ENCODE data around the gene KCTD15.

Gene KCTD15, protein sequence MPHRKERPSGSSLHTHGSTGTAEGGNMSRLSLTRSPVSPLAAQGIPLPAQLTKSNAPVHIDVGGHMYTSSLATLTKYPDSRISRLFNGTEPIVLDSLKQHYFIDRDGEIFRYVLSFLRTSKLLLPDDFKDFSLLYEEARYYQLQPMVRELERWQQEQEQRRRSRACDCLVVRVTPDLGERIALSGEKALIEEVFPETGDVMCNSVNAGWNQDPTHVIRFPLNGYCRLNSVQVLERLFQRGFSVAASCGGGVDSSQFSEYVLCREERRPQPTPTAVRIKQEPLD

DNA sequence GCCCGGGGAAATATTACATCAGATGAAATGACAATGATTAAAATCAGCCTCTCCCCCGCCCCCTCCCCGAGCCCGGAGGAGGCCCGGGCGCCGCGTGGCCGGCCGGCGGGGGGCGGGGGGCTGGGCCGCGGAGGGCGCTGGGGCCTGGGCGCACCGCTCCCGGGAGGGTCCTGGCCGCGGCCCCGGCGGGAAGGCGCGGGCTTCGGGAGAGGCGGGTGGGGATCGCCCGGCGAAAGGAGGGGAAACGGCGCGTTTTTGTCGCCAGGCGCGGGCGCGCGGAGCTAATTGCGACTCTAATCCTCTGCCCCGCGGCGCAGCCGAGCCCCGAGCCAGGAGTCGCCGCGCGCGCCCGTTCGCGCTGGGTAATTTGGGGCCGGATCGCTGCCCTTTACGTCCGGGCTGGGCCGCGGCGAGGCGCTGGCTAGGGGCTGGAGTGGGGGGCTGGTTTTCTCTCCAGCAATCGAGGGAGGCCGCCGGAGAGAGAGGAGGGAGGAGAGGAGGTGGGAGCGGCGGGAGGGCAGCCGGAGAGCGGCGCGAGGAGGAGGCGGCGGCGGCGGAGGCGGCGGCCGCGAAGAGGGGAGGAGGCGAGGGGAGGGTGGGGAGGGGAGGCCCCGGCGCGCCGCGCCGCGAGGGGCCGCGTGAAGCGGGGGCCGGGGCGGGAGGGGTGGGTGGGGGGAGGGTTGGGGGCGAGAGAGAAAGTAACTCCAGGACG, at the start of gene KCTD15:
Gene KCTD15 (plus strand): TSS at position 707 of the 712 bp plus-strand sequence. CDS start 3,585 bp downstream, outside the sequence.
- DNase-seq (ENCODE audit: low read depth in 3 of 3) = peak in 1 of 3 experiments; percentile 39

DNA sequence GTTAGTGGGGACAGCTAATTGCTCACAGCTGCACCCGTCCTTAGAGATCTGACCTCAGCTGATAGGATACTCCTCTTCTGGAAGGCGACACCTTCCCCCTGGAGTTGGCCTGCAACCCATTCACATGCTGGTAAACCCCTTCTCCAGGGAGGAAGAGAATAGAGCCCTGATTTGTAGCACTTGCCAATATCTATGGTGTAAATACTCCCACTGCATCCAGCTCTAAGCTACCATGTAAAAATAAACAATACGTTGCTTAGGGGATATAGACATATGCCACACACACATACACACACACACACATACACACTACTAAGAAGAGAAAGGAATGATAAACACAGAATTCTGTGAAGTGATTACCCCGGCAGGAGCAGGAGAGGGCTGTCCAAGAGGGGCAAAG, 49.4 kb upstream of the KCTD15 start:
- no peak for DNase-seq (ENCODE audit: low read depth in 3 of 3)

DNA sequence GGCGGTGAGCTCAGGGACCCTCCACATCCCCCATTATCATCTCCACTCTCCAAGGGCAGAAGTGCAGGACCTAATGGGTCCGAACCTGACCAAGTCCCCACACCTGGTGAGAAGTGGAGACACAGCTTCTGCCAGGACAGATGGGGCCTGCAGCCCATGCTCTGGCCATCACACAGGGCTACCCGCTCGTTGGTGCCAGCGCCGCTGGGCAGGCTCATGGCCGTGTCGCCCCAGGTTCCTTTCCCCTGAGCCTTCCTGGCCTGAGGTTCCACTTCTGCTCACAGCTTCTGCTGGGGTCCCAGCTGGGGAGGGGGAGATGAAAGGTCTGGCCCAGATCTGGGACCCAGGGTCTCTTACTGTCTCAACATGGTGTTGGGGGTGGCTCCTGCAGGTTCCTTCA, 48.4 kb upstream of the KCTD15 start:
- DNase-seq (ENCODE audit: low read depth in 3 of 3) = no peak

DNA sequence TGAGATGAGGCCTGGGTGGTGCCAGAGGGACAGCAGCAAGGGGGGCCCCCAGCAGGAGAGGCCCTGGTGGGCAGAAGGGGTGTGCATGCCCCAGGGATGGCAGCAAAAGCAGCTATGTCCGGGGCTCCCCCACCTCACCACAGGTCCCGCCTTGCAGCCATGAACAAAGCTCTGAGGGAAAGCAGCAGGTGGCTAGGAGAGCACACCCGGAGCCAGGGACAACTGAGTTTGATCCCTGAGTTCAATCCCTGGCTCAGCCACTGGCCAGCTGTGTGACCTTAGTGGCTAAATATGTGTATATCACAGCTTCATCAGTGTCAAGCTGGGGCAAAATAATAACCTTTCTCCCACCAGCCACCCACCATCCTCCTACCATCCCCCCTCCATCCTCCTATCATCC, 47.7 kb upstream of the KCTD15 start:
- no peak for DNase-seq (ENCODE audit: low read depth in 3 of 3)

DNA sequence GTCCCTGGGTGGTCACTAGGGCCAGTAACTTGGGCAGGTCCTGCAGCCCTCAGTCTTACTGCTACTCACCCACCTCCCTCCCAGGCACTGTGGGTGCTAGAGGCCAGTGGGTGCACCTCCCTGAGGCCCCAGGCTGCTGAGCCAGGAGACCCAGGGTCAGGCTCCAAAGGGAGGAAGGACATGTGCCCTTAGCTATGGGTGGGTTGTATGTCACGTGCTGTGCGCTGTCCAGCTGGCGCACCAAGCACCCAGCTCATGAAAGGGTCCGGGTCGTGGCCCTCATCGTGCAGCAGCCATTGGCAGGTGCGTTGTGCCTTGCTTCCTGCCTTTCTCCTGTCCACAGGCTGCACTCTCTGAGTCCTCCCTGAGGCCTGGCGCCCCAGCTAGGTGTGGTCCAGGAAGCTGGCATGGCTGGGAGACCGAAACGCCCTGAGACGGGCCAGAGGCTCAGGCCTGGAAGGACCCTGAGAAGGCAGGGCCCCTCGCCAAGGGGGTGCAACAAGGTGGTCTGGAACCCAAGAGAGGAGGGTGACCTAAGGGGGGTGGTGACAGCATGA, 47.0 kb upstream of the KCTD15 start:
- no peak for DNase-seq (ENCODE audit: low read depth in 3 of 3)

DNA sequence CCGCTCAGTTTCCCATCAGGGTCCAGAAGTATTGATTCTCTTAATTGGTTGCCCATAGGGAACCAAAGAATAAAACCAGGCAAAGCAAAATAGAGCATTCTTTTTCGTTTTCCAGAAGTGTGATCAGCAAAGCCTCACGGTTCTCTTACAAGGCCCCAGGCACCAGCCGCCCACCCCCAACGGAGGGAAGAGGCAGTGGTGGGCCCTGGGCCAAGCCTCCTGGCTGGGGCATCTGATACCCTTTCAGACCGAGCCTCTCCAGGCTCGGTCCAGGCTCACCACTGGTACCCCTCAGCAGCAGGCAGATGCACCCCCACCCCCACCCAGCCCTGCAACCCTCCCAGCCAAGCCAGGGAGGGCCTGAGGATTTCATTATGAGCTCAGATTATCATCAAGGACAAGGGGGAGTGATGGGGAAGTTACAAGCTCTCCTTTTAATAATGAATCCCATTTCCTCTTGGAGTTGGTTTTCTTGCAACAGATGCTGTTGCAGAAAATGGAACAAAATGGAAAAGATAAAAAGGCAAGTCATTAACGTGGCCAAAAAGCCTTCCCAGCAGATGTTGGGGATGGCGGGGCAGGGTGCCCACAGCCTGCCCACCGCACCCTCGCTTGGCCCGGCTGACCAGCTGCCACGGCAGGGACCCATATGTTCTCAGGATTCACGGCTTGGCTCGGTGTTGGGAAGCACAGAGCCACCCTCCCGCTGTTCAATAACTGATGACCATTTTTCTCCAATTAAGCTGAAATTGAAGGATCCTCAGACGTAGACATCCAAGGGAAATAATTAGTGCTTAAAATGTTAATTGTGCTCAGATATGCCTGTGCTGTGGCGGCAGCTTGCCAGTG, 45.9 kb upstream of the KCTD15 start:
- no peak for DNase-seq (ENCODE audit: low read depth in 3 of 3)

DNA sequence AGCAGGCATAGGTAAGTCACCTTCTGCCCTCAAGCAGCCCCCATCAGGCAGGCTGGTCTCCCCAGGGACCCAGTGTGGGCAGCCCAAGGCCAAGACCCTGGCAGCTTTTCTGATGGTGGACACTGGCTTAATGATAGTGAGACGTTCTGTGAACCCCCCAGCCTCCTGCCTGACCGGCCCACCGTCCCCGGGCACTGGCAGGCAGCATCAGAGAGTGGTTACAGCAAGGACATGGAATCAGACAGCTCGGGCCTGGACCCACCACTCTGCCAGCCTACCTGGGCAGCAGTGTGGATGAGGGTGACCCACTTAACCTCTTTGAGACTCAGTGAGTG, 45.3 kb upstream of the KCTD15 start:
- DNase-seq (ENCODE audit: low read depth in 3 of 3) = no peak

DNA sequence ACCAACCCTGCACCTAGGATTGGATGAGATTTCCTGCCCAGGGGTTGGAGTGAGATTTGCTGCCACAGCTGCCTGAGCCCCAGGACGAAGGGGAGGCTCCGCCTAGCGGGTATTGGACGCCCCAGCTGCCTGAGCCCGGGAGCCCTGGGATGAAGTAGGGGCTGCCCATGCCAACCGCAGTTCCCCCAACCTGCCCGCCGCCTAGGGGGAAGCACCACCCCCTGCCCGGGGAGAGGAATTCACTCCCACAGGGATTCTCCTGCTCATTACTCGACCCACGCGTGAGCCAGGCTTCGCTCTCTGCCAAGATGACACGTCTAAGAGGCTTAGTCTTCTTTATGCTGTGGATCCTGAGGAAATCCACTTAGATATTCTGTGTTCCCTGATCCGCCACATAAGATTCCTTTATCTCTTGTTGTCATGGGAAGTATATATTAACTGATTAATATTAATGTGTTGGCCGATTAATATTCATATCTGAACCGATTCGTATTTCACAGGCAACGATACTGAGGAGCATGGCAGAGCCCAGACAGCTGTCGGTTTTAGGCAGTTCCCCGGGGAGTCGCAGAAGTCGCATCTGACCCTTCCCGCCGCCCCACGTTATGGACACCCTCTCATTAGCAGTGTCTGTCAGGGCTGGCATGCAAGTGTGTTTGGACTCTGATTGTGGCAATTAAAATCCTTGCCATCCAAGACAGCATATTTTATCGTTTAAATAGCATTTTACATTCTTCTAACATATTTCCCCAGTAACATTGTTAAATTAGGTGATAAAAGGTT, 44.5 kb upstream of the KCTD15 start:
- no peak for DNase-seq (ENCODE audit: low read depth in 3 of 3)

DNA sequence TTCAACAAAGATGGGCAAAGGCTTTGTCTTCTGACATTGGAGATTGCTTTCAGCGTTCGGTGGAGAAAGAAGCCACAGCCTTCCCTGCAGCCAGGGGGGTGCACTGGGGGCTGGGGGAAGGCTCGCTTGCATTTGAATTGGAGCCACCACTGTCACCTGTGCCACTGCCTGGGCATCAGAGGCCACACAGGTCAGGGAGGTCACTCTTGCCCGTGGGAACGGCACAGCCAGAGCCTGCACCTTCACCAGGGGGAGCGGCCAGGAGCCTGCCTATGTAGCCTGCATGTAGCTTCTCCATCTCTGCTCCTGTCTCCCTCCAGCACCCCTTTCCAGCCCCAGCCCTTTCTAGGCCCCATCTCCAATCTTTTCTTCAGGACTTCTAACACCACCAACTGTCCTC, 43.7 kb upstream of the KCTD15 start:
- no peak for DNase-seq (ENCODE audit: low read depth in 3 of 3)

DNA sequence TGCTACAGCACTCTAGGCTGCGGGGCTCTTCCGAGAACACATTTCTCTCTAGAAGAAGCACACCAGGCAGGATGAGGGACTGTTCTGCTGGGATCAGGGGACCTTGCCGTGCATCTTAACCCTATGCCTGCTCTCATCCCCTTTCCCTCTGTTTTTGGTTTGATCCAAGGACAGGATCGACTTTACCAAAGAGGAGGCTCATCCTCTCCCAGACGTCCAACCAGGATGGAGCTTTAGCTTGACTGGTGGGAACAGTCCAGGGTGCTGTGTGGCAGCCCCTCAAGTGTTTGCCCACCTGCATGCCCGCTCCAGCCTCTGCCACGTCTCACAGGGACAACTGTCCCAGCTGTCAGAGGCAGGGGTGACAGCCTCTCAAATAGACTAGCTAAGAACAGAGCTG, 42.3 kb upstream of the KCTD15 start:
- no peak for DNase-seq (ENCODE audit: low read depth in 3 of 3)

DNA sequence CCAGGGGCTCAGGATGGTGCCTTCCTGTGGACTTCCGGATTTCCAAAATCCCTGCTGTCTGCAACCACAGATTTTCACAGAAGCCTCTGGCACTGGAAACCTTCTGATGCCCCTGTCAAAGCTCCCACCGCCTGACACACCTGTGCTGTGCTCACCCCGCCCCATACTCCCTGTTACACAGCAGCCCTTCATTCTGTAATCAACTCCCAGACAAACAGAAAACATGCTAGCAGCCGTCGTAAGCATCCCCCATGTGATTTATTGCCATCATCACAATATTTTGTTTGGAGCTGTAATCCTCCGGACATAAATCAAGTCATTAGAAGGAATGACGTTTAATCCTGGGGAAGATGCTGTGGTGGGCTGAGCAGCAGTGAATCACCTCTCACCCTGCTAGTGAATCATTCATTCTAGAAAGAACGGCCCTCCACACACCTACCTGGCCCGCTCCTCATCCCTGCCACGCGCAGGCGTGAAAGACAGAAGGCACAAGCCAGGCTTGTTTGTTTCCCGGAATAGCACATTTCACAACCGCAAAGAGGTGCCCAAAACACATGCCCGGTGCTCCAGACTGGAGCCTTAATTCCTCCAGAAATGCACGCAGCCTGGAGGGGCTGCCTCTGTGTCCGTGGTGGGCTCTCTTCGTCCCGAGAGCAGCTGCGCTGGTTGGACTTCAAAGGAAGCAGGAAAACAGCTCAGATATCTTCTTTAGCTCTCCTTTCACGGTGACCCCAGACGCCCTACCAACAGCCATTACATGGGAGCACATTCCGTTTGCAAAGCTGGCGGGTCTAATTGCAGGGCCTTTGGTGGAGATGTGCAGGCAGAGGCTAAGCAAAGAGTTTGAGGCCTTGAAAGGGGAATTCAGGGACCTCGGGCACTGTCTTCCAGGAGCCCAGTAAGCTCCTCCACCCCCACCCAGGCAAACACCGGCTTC, 41.3 kb upstream of the KCTD15 start:
- no peak for DNase-seq (ENCODE audit: low read depth in 3 of 3)

DNA sequence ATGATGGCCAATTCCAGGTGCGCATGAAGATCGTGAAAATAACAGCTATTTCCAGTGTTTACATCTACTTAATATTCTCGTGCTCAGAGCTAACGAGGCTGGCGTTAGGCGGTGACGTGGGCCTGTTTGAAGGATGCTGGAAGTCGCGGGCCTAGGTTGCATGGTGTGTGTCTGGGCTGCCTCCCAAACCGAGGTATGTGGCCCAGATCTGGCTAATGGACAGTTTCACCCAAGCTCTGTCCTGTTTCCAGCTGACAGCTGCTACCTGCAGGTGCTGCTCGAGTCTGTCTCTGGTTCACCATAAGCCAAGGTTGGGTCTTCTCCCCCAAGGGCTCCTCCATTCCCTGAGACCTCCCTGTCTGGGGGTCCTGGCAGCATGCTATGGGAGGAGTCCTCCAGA, 40.5 kb upstream of the KCTD15 start:
- no peak for DNase-seq (ENCODE audit: low read depth in 3 of 3)

DNA sequence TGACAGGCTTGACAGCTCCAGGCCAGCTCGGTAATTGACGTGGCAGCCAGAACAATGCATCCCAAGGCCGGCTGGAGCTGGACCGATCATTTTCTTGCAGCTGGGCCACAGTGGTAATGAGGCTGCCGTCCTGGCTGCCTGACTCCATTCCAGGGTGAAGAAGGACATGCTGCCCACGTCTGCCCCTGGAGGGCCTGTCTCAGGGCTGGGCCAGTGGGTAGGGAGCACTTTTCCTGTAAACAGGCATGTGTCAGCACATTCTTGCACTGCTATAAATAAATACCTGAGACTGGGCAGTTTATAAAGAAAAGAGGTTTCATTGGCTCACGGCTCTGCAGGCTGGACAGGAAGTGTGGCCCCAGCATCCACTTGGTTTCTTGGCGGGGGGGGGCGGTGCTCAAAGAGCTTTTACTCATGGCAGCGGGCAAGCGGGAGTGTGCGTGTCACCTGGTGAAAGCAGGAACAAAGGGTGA, 38.1 kb upstream of the KCTD15 start:
- DNase-seq (ENCODE audit: low read depth in 3 of 3) = no peak

DNA sequence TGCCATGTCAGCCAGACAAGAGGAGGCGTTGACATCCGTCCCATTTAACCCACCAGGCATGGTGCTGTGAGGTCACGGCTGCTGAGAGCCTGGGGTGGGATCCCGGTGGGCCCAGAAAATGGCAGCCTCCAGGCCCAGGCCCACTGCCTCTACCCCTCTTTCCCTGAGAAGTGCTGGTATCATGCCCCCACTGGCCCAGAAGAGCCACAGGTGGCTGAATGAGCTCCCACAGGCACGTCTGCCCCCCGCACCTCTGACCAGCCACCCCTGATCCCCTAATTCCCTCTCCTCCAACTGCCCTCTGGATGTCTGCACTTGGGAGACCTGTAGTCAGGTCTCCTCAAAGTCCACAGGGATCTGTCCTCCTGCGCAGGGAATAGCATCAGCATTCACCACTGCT, 37.3 kb upstream of the KCTD15 start:
- no peak for DNase-seq (ENCODE audit: low read depth in 3 of 3)

DNA sequence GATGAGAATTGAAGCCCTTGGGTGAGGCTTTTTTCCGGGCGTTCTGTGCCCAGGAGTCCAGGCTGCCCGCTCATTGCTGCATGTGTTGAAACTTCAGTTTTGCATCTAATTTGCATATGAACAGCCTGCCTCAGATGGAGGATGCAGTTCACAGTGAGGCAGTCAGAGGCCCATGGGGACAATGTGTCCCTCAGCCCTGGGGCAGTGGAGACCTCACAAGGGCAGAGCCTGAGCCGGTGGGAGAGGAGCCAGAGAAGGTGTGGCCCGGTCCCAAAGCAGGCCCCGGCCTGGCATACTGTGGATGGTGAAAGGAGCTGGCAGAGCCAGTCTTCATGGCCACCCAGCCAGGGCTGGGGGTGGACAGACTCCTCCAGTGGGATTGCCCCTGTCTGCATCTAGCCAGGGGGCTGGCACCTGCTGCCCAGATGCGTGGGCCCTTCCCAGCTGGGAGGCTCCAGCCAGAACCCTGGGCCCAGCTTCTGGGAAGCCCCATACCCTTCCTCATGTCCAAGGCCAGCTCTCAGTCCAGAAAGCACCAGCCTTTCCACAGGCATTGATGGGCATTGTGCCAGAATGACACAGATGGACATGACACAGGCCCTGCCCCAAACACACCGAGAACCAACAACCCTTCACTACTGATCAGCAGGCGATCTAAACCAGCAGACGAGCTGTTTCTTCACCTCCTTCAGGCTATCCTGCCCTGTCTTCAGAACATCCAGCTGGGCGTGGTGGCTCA, 32.9 kb upstream of the KCTD15 start:
- DNase-seq (ENCODE audit: low read depth in 3 of 3) = no peak

DNA sequence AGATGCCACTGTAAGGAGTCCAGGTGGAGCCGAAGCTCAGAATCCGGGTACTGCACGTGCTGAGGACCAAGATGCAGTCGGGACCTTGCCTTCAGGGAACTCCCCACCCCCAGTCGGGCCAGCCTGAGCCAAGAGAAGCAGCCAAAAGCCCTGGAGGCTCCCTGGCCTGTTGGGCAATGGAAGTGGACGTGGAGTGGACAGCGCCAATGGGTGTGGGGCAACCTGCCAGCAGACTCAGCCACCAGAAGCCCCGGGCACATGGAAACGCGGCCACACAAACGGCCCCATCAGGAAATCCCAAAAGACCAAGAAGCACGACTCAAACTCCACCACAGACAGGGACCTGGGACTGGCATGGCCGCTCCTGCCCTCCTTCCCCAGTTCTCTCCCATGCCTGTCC, 30.0 kb upstream of the KCTD15 start:
- no peak for DNase-seq (ENCODE audit: low read depth in 3 of 3)

DNA sequence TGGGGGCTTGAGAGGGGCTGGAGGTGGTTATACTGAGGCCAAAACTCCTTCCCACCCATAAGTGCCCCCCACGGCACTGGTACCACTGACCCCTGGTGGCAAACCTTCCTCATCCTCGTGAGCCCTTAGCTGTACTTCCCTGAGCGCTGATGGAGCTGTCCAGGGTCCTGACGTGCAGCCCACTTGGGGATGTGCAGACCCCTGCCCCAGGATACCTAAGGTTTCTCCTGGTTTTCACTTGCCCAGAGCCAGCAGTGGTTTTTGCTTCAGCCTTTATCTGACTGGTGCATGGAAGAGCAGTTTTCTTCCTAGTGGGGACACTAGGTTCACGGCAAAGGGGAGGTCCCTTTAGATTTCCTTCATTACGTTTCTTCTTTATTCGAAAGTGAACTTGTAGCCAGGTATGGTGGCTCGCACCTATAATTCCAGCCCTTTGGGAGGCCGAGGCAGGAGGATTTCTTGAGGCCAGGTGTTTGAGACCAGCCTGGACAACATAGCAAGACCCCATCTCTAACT, 28.7 kb upstream of the KCTD15 start:
- no peak for DNase-seq (ENCODE audit: low read depth in 3 of 3)

DNA sequence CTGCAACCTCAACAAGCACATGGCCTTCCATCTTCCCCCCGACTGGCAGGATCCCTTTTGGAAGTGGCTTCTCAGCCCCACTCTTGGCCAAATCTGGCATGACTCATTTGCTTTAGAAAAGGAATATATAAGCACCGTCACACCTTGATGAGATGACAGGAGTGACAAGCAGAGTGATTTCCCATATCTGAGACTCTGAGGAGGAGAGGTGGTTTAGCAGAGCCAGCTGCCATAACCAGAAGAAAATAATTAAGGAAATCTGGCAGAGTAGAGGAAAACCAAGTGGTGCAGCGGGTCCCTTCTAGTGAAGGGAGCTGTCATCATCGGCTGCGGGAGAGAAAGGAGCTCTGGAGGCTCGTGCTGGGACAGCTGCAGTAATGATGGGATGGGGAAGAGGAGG, 27.5 kb upstream of the KCTD15 start:
- DNase-seq (ENCODE audit: low read depth in 3 of 3) = no peak

DNA sequence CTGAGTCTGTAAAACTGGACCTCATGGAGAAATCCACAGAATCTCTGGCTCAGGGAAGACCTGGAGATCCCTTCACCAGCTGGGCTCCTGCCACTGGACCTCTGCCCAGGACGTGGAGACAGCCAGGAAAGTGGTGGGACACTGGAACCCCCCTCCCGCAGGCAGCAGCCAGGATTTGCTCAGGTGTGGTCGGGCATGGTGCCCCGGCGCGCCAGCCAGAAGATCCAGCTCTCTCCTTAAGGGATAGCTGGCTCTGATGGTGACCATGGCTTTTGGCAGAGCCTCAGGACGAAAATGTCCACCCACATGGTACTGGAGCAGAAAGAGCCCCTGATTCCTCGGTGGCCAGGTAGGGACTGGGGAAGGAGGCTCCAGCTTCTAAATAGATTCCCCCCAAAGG, 26.6 kb upstream of the KCTD15 start:
- DNase-seq (ENCODE audit: low read depth in 3 of 3) = no peak
